ENCODE measurements around the gene MEP1A. TPM values are rescaled to one million over a fixed set of nuclear protein-coding genes. Genes with fewer than 3 reads are reported as not detected.

MEP1A gene
- total and polyA plus RNA-seq, 2 donors (not counting 3 experiments of a cell fraction or from before 2014, with no cell fraction given) = not detected

DNA sequence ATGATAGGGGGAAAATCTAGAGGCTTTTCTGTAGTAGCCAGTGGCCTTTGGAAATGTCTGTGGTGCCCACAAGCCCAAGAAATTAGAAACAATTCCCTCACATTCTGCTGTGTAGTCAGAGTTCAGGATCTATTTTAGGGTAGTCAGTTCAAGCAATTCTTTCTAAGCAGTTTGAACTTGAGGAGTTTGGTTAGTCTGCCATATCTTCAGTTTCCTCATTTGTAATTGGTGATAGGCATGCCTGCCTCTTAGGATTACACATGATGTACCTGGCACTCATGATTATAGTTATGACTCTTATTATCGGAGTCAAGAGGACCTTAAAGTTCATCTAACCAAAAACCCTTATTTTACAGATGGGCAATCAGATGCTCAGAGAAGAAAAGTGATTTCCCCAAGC lies 21.2 kb upstream of the MEP1A start:
- no peak overlapping the region for H3K4me2 ChIP-seq (ENCODE audit: insufficient read depth, low read length)
- H4K20me1 ChIP-seq (replicated peaks; ENCODE audit: control insufficient read depth, extremely low read depth, insufficient read depth, low read length) = no peaks in the 10 kb centered on the region
- CTCF ChIA-PET = no interaction called here
- POLR2A ChIA-PET = no interaction called here
- H3K9ac ChIP-seq (replicated peaks; ENCODE audit: extremely low read depth, insufficient read depth, low read length) = no peak overlapping the region
- no peak overlapping the region for H2AFZ ChIP-seq (ENCODE audit: low read depth, low read length)
- FAIRE-seq (no peak), DNase-seq (ENCODE audit: low read depth, low spot score) (no peak)
- H3K36me3 ChIP-seq (ENCODE audit: control insufficient read depth in 2 of 2, extremely low read depth in 1 of 2, insufficient read depth in 2 of 2, low read length in 2 of 2) = no peaks in the 10 kb centered on the region
- H3K27ac ChIP-seq (ENCODE audit: insufficient read depth, low read depth, low read length) = no peak overlapping the region
- TF ChIP-seq GATA2 (IDR thresholded peaks at IDR 0.05; ENCODE audit: insufficient read depth, insufficient read length, low read depth, low read length) = no peak
- no peak for TF ChIP-seq CTCF (IDR thresholded peaks at IDR 0.05; ENCODE audit: extremely low read depth in 1 of 2, insufficient read depth in 1 of 2, low read depth in 1 of 2, low read length in 2 of 2)
- no peak for TF ChIP-seq POLR2A (IDR thresholded peaks at IDR 0.05; ENCODE audit: low read depth, low read length)
- TF ChIP-seq FOS (IDR thresholded peaks at IDR 0.05; ENCODE audit: borderline replicate concordance, insufficient read depth, low read length) = no peak
- no peak for TF ChIP-seq EZH2 (IDR thresholded peaks at IDR 0.05; ENCODE audit: borderline replicate concordance, low read depth, low read length, severe bottlenecking)
- peaks cover 0 to 2% of the 10 kb centered on the region in 2 experiments for H3K27me3 ChIP-seq (ENCODE audit: control insufficient read depth in 2 of 2, insufficient read depth in 2 of 2, low read length in 2 of 2)
- H3K4me3 ChIP-seq (replicated peaks in 1 of 3; ENCODE audit: insufficient read depth in 1 of 3, low read depth in 1 of 3, low read length in 3 of 3) = no peak overlapping the region
- BruUV-seq (replicated peaks) = no TSS peak
- intact Hi-C loops (cut with micrococcal nuclease) (no loop called here), dilution Hi-C loops (cut with MboI; ENCODE audit: extremely low pct_ligation_motif_present, low sequenced_read_pairs) (no loop called here)
- H3K9me3 ChIP-seq (replicated peaks; ENCODE audit: control insufficient read depth, insufficient read depth, low read length) = no peaks in the 10 kb centered on the region
- no peaks in the 10 kb centered on the region for H3K9me1 ChIP-seq (replicated peaks; ENCODE audit: control insufficient read depth, extremely low read depth, insufficient read depth, low read length)
- no peaks in the 10 kb centered on the region for H3K4me1 ChIP-seq (ENCODE audit: control insufficient read depth, extremely low read depth, insufficient read depth, low read length)
- no peaks in the 10 kb centered on the region for H3K79me2 ChIP-seq (ENCODE audit: control insufficient read depth, insufficient read depth, low read length)

DNA sequence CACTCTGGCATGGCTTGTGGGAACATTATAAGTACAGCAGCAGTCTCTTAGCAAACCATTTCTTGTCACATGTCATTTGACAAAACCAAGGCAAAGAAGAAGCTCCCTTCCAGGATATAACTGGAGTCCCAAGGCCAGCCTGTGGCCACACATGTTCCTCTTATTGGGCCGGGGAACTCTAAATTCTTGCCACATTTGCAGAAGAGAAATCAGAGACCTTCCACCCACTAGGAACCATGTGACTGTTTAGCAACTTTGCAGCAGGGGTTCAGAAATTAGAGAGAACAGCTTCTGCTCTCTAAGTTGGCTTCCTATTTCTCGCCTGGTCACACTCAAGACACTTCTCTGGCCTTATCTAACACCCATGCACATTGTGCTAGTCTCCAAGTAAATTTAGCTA lies 20.4 kb upstream of the MEP1A start:
- dilution Hi-C loops (cut with MboI; ENCODE audit: extremely low pct_ligation_motif_present, low sequenced_read_pairs) (no loop called here), intact Hi-C loops (cut with micrococcal nuclease) (no loop called here)
- Histone ChIP-seq H4K20me1 (replicated peaks; ENCODE audit: control insufficient read depth, extremely low read depth, insufficient read depth, low read length) (no peaks in the 10 kb centered on the region), H2AFZ (ENCODE audit: low read depth, low read length) (no peak overlapping the region), H3K9me1 (replicated peaks; ENCODE audit: control insufficient read depth, extremely low read depth, insufficient read depth, low read length) (no peaks in the 10 kb centered on the region), H3K36me3 (ENCODE audit: control insufficient read depth in 2 of 2, extremely low read depth in 1 of 2, insufficient read depth in 2 of 2, low read length in 2 of 2) (no peaks in the 10 kb centered on the region), H3K4me3 (replicated peaks in 1 of 3; ENCODE audit: insufficient read depth in 1 of 3, low read depth in 1 of 3, low read length in 3 of 3) (no peak overlapping the region), H3K4me1 (ENCODE audit: control insufficient read depth, extremely low read depth, insufficient read depth, low read length) (no peaks in the 10 kb centered on the region), H3K27ac (ENCODE audit: insufficient read depth, low read depth, low read length) (no peak overlapping the region), H3K4me2 (ENCODE audit: insufficient read depth, low read length) (no peak overlapping the region), H3K9me3 (replicated peaks; ENCODE audit: control insufficient read depth, insufficient read depth, low read length) (no peaks in the 10 kb centered on the region), H3K27me3 (ENCODE audit: control insufficient read depth in 2 of 2, insufficient read depth in 2 of 2, low read length in 2 of 2) (peaks cover 0 to 2% of the 10 kb centered on the region in 2 experiments), H3K79me2 (ENCODE audit: control insufficient read depth, insufficient read depth, low read length) (no peaks in the 10 kb centered on the region), H3K9ac (replicated peaks; ENCODE audit: extremely low read depth, insufficient read depth, low read length) (no peak overlapping the region)
- TF ChIP-seq MYC (IDR thresholded peaks at IDR 0.05; ENCODE audit: low read depth, low read length) = no peak
- TF ChIP-seq MAX (IDR thresholded peaks at IDR 0.05; ENCODE audit: insufficient read depth, insufficient read length) = no peak
- TF ChIP-seq CTCF (IDR thresholded peaks at IDR 0.05; ENCODE audit: extremely low read depth in 1 of 2, insufficient read depth in 1 of 2, low read depth in 1 of 2, low read length in 2 of 2) = no peak
- TF ChIP-seq JUN (IDR thresholded peaks at IDR 0.05; ENCODE audit: borderline replicate concordance, insufficient read depth, insufficient read length, low read depth) = no peak
- FAIRE-seq = no peak
- no TSS peak for BruUV-seq (replicated peaks)
- DNase-seq (ENCODE audit: low read depth, low spot score) = no peak
- CTCF ChIA-PET = no interaction called here
- POLR2A ChIA-PET = no interaction called here

Measured in endothelial cell of umbilical vein (primary cell).